AG09309 (cell line): ENCODE data around the gene GPC5.

Experiments
- DNase-seq: peaks from one replicate; pipeline ENCODE4 v3.0.0-alpha.2; 2010; ENCODE audit warnings: low read depth
- H3K4me3 ChIP-seq: 2 replicates; pipeline ENCODE4 v1.5.1; 2011; ENCODE audit warnings: mild to moderate bottlenecking, low read depth, low read length, moderate library complexity; ENCODE audit not compliant: control insufficient read depth
- CTCF ChIP-seq: IDR thresholded peaks from 2 replicates; pipeline ENCODE4 v1.5.1; 2011; ENCODE audit warnings: mild to moderate bottlenecking, low read depth, low read length, inconsistent platforms; ENCODE audit not compliant: insufficient read depth, control insufficient read depth; ENCODE audit errors: missing control alignments

GPC5 gene

DNA sequence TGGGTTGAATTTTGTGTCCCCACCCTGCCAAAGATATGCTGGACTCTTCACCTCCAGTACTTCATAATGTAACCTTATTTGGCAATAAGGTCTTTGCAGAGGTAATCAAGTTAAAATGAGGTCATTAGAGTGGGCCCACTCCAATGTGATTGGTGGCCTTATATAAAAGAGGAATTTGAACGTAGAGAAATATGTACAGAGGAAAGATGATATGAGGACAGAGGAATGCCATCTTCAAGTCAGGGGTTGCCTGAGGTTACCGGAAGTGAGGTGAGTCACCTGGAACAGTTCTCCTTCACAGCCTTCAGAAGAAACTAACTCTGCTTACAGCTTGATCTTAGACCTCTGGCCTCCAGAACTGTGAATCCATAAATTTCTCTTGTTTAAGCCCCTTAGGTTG lies 69.9 kb downstream of the GPC5 start:
- no peak overlapping the region for H3K4me3 ChIP-seq
- DNase-seq: no peak
- no peak for TF ChIP-seq CTCF

DNA sequence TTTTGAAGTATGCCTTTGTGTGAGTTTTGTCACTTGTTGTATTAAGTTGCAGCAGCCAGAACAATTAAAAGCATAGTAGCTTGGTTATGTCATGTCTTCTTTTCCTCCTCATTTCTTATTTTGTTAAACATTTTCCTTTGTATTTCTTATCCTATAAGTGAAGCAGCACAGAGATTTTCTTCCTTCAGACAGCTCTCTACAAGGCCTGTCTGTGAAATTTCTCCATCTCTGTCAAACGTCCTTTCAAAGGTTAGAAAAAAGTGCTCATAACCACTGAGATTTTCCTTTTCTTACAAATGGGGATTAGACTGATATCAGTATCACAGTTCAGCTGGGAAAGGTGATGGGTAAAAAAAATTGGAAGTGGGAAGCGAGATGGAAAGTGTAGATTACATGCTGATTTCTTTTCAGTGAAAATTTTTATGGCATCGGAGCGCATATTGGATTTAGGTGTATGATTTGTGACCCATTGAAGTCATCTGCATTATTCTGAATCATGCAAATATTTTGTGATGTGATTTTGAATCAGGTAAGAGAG lies 71.7 kb downstream of the GPC5 start:
- no peak for TF ChIP-seq CTCF
- no peak overlapping the region for H3K4me3 ChIP-seq
- no peak for DNase-seq

DNA sequence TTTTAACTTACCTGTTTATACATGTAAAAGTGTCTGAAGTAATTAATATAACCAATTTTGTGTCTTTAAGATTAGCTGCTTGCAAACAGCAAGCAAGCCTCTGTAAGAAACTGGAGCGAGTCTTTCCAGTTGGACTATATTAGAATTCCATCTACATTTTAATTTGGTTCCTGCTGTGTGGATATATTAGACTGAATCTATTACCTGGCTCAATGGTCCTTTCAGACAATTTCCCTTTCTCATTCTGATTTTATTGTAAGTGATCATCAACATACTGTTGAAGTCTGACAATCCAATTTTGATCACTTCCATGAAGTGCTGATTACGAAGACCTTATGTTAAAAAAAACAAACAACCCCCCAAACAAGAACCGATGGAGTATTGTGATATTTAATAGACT lies 72.3 kb downstream of the GPC5 start:
- no peak for TF ChIP-seq CTCF
- H3K4me3 ChIP-seq: no peak overlapping the region
- no peak for DNase-seq

- TF ChIP-seq CTCF: no peak
- no peak overlapping the region for H3K4me3 ChIP-seq
- no peak for DNase-seq
These were observed 84.0 kb downstream of the GPC5 start for GRCh38 chr13:91482427-91482826.

DNA sequence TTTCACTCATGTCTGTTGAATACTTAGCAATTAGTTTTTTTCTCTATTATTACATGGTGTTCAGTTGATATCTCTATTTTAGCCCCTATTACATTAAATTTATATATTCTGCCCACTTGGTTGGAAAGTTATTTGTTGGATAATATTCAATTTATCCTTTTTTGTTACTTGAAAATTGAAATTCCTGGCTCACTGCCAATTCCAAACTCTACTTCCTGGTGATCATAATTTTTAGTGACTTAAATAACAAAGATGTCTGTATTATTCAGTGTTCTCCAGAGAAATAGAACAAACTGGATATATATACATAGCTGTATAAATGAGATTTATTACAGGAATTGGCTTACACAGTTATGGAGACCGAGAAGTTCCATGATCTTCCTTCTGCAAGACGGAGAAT lies 93.6 kb downstream of the GPC5 start:
- no peak for TF ChIP-seq CTCF
- DNase-seq: no peak
- no peak overlapping the region for H3K4me3 ChIP-seq

GRCh38 chr13:91493442-91493841 lies 95.0 kb downstream of the GPC5 start:
- no peak for DNase-seq
- no peak overlapping the region for H3K4me3 ChIP-seq
- TF ChIP-seq CTCF: no peak

DNA sequence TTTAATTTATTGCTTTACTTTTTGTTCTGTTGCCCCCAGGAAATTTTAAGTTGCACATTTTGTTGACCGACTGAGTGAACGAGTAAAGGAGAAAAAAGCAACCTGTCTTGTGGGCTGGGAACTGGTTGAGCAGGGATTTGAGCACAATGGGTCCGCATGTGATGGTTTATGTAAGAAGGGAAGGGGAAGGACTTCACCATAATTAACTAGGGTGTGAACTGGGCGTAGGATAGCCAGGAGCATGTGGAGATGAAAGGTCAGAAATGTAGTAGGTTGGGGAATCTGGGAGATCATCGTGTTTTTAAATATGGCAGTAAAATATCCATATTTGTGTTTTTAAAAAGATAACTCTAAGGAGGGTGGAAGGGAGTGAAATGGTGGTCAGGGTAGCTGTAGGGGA lies 99.9 kb downstream of the GPC5 start:
- no peak for DNase-seq
- TF ChIP-seq CTCF: no peak
- H3K4me3 ChIP-seq: no peak overlapping the region
